ENCODE results near the gene ASB7. TPM values are rescaled to one million over a fixed set of nuclear protein-coding genes. Genes with fewer than 3 reads are reported as not detected.

The ASB7 gene
- total RNA-seq, 3 donors from 2014 or later (not counting 1 experiment from before 2014, with no cell fraction given) = 16.1 to 23.1 (median 20.5) TPM

DNA sequence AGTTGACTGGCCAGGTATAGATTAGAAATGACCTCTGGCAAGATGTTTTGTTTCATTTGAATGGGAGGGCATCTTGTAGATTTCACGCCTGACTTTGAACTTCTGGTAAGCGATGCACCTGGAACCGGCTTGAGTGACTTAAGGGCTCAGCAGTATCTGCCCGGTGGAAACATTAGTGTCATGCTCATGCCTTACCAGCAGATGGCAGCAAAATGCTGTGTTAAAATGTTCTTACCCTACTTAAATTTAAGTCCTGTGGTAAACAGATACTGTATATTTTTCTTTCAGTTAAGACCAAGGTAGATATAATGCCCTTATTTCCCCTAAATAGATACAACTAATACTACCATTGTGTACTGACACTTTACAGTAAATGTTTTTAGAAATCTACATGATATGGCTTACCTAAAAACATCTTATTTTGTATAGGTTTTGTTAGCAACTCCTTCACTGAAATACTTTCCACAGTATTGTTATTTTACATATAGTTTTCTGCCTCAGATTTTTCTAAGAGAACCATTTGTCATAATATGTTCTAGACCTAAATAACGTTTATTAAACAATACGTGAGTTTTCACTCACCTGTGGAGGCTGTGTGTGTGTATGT, 25.5 kb downstream of the ASB7 start:
- ATAC-seq = peak; percentile 86 to 92 (median 86)
- peaks cover 19 to 27% of the 10 kb centered on the region in 2 donors for H3K4me1 Mint-ChIP-seq
- Histone ChIP-seq H3K36me3 (ENCODE audit: control insufficient read depth, insufficient read depth, low read length) (peaks cover 24% of the 10 kb centered on the region), H3K4me3 (ENCODE audit: low read length) (no peak overlapping the region), H3K27me3 (ENCODE audit: control insufficient read depth, insufficient read depth, low read length) (no peaks in the 10 kb centered on the region), H3K27ac (ENCODE audit: low read length) (no peak overlapping the region), H3K9me3 (ENCODE audit: control insufficient read depth, insufficient read depth, low read length) (no peaks in the 10 kb centered on the region), H3K4me1 (ENCODE audit: control insufficient read depth, insufficient read depth, low read length) (no peaks in the 10 kb centered on the region)
- no peaks in the 10 kb centered on the region for H3K27me3 Mint-ChIP-seq (ENCODE audit: low read depth in 2 of 2)
- H3K27ac Mint-ChIP-seq = no peak overlapping the region
- intact Hi-C loops (cut with micrococcal nuclease) = loop anchor here (1.0 kb wide), 2 partner anchors 245 to 379 kb away; no protein-coding TSS in a partner anchor
- WGBS (ENCODE audit: insufficient coverage) = 15% methylated on average over 4 of the region's 6 CpGs
- peak; percentile 33 to 86 for DNase-seq
- no peaks in the 10 kb centered on the region for H3K36me3 Mint-ChIP-seq
- no peak overlapping the region for H3K4me3 Mint-ChIP-seq
- TF ChIP-seq, protein P1, sequence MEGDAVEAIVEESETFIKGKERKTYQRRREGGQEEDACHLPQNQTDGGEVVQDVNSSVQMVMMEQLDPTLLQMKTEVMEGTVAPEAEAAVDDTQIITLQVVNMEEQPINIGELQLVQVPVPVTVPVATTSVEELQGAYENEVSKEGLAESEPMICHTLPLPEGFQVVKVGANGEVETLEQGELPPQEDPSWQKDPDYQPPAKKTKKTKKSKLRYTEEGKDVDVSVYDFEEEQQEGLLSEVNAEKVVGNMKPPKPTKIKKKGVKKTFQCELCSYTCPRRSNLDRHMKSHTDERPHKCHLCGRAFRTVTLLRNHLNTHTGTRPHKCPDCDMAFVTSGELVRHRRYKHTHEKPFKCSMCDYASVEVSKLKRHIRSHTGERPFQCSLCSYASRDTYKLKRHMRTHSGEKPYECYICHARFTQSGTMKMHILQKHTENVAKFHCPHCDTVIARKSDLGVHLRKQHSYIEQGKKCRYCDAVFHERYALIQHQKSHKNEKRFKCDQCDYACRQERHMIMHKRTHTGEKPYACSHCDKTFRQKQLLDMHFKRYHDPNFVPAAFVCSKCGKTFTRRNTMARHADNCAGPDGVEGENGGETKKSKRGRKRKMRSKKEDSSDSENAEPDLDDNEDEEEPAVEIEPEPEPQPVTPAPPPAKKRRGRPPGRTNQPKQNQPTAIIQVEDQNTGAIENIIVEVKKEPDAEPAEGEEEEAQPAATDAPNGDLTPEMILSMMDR (IDR thresholded peaks at IDR 0.05) = peak; percentile 87
- no peaks in the 10 kb centered on the region for H3K9me3 Mint-ChIP-seq

GRCh38 chr15:100628746-100629145, 26.4 kb downstream of the ASB7 start:
- no peaks in the 10 kb centered on the region for H3K27me3 Mint-ChIP-seq (ENCODE audit: low read depth in 2 of 2)
- no peak overlapping the region for H3K27ac Mint-ChIP-seq
- DNase-seq = no peak
- intact Hi-C loops (cut with micrococcal nuclease) = loop anchor here (1.0 kb wide), 1 partner anchor 245 kb away; no protein-coding TSS in a partner anchor
- H3K36me3 Mint-ChIP-seq = no peaks in the 10 kb centered on the region
- H3K36me3 ChIP-seq (ENCODE audit: control insufficient read depth, insufficient read depth, low read length) = peaks cover 25% of the 10 kb centered on the region
- H3K4me1 ChIP-seq (ENCODE audit: control insufficient read depth, insufficient read depth, low read length) = no peaks in the 10 kb centered on the region
- no peaks in the 10 kb centered on the region for H3K9me3 ChIP-seq (ENCODE audit: control insufficient read depth, insufficient read depth, low read length)
- no peaks in the 10 kb centered on the region for H3K27me3 ChIP-seq (ENCODE audit: control insufficient read depth, insufficient read depth, low read length)
- peaks cover 27 to 35% of the 10 kb centered on the region in 2 donors for H3K4me1 Mint-ChIP-seq
- 85% methylated on average over 2 of the region's 3 CpGs for WGBS (ENCODE audit: insufficient coverage)
- H3K9me3 Mint-ChIP-seq = no peaks in the 10 kb centered on the region
- no peak for ATAC-seq
- no peak overlapping the region for H3K27ac ChIP-seq (ENCODE audit: low read length)
- TF ChIP-seq, protein P1 (IDR thresholded peaks at IDR 0.05) = no peak
- H3K4me3 Mint-ChIP-seq = no peak overlapping the region
- H3K4me3 ChIP-seq (ENCODE audit: low read length) = no peak overlapping the region

DNA sequence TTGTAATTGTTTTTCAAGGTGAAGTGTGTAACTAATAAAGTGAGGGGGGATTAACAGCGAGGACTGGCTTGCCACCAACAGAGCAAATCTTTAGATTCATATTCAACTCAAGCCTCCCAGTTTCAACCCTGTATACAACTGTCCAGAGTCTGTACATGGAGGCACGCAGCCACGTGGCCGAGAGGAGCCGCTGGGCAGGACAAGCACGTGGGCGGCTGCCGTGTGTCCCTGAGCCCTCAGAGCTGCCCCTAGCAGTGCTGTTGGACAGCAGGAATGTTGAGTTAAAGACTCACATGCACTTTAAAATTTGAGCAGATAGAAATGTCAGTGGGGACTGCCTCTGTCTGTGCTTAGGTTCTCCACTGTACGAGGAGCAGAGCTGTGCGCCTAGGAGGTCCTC, 29.4 kb downstream of the ASB7 start:
- peaks cover 48 to 54% of the 10 kb centered on the region in 2 donors for H3K4me1 Mint-ChIP-seq
- intact Hi-C loops (cut with micrococcal nuclease) = no loop called here

More for the DNA sequence above, 29.4 kb downstream of the ASB7 start:
- Mint-ChIP-seq H3K36me3 (no peaks in the 10 kb centered on the region), H3K4me3 (no peak overlapping the region), H3K27me3 (ENCODE audit: low read depth in 2 of 2) (no peaks in the 10 kb centered on the region), H3K9me3 (no peaks in the 10 kb centered on the region), H3K27ac (no peak overlapping the region)
- no peak for DNase-seq
- H3K27me3 ChIP-seq (ENCODE audit: control insufficient read depth, insufficient read depth, low read length) = no peaks in the 10 kb centered on the region
- H3K27ac ChIP-seq (ENCODE audit: low read length) = no peak overlapping the region
- no peak overlapping the region for H3K4me3 ChIP-seq (ENCODE audit: low read length)
- H3K9me3 ChIP-seq (ENCODE audit: control insufficient read depth, insufficient read depth, low read length) = no peaks in the 10 kb centered on the region
- H3K36me3 ChIP-seq (ENCODE audit: control insufficient read depth, insufficient read depth, low read length) = peaks cover 24% of the 10 kb centered on the region
- no peaks in the 10 kb centered on the region for H3K4me1 ChIP-seq (ENCODE audit: control insufficient read depth, insufficient read depth, low read length)
- 98% methylated on average over 9 of the region's 10 CpGs for WGBS (ENCODE audit: insufficient coverage)
- ATAC-seq = no peak
- TF ChIP-seq, protein P1 (IDR thresholded peaks at IDR 0.05) = no peak

Data from natural killer cell (primary cell).